Right cardiac atrium (tissue), 5 donors: ENCODE data around the gene COL6A2. TPM values are rescaled to one million over a fixed set of nuclear protein-coding genes. Genes with fewer than 3 reads are reported as not detected.

Source experiments
- ATAC-seq, 2 donors: fragments of 200-7000 bp; cut with Tn5 transposase; one replicate each; pipeline versions ENCODE4 v1.8.0 to v1.9.1; 2020; ENCODE audit warnings: moderate library complexity in 2 of 2, mild to moderate bottlenecking in 1 of 2
- DNase-seq, 3 donors: peaks; one replicate each; pipeline ENCODE4 v3.0.0-alpha.2; 2020
- H3K27ac ChIP-seq: one replicate; pipeline ENCODE4 v1.5.1; 2013; ENCODE audit warnings: mild to moderate bottlenecking, low read length, control low read depth, moderate library complexity
- H3K27me3 ChIP-seq: one replicate; pipeline ENCODE4 v1.6.1; 2013; ENCODE audit not compliant: control insufficient read depth, insufficient read depth
- H3K4me1 ChIP-seq: one replicate; pipeline ENCODE4 v1.6.1; 2013; ENCODE audit warnings: low read length; ENCODE audit not compliant: control insufficient read depth, insufficient read depth
- H3K4me3 ChIP-seq: one replicate; pipeline ENCODE4 v1.5.1; 2013; ENCODE audit warnings: low read length, control low read depth
- H3K9me3 ChIP-seq: one replicate; pipeline ENCODE4 v1.6.1; 2013; ENCODE audit warnings: low read length; ENCODE audit not compliant: control insufficient read depth
- WGBS: extraction: QIAGEN DNeasy Blood & Tissue Kit; methylation state at CpG from one replicate; pipeline ENCODE4 v1.1.7; 2013; 5-methylcytosine and 5-hydroxymethylcytosine counted together
- intact Hi-C, 4 donors: fragments of 100-400 bp; cut with DNase I; formaldehyde crosslinking; loops; one replicate each; pipeline versions ENCODE4 v1.11.0 to v1.14.0; 2022 to 2023
- polyA plus RNA-seq: library from polyadenylated mRNA; stranded (reverse); fragments of 200-250 nt; gene quantifications from one replicate; pipeline ENCODE4 v1.2.3, GENCODE V29; 2013
- total RNA-seq, 4 donors: library from RNA; stranded (reverse); fragmentation: NEBNext Ultra II Directional; extraction: Animal tissue kit (Norgen Biotek cat#: 25700); gene quantifications; one replicate each; pipeline ENCODE4 v1.2.1, GENCODE V29; 2021
- donor health status: healthy with polysubstance abuse.
- donor health status: DM: no; HTN: yes; CAD: no.
- donor health status: DM: no; HTN: no; CAD: no.
- donor health status: DM: no; HTN: yes; CAD: no; lungs with severe emphysema.
- donor health status: DM: yes; HTN: yes; CAD: no.

Gene COL6A2
- total and polyA plus RNA-seq, 5 donors, result 198 to 323 (median 226) TPM

DNA sequence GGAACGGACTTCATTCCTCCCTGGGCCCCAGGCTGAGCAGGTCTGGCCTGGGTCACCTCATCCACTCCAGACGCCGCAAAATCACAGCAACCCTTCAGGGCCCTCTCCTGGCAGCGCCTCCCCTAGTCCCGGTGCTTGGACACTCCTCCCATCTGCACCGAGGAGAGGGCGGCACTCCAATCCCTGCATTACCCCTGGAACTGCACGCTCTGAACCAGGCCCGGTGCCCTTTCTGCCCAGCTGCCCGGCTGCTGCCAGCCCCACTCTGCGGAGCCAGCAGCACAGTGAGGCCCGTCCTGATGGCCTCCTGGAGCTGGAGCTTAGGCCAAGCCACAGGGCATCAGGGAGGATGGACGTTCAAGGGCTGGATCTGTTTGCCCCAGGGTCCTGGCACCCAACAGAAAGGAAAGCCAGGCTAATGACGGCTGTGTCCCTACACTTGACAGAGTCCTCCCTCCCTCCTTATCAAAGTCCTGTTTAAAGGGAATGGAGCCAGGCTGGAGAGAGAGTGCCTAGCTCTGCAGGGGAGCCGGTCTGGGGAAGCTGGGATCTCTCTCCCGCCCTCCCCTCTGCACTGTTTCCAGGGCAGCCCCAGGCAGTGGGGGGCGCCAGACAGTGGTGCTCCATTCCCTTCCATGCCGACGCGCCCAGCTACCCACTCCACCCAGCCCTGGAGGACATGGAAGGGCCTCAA lies 12.7 kb downstream of the COL6A2 start:
- WGBS, result 60% methylated on average over 20 of the region's 20 CpGs
- intact Hi-C loops, result loop anchor here in 1 of 4 donors (10.0 kb wide), 1 partner anchor 106 kb away; no protein-coding TSS in a partner anchor
- peak; percentile 74 to 93 for ATAC-seq

DNA sequence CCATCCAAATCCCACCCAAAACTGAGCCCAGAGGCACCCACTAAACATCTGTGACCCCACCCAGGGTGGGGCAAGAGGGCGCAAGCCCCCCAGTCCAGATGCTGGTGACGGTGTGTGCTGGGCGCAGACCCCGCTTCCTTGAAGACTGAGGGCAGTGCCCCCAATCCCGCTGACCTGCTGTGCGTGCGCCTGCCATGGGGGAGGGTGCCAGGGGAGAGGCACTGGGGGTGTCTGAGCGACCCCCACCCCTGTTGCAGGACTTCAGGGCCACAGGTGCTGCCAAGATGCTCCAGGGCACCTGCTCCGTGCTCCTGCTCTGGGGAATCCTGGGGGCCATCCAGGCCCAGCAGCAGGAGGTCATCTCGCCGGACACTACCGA lies 13.3 kb downstream of the COL6A2 start:
- Histone ChIP-seq H3K27ac (no peak overlapping the region), H3K9me3 (no peaks in the 10 kb centered on the region), H3K4me1 (no peaks in the 10 kb centered on the region), H3K4me3 (no peak overlapping the region), H3K27me3 (no peaks in the 10 kb centered on the region)
- intact Hi-C loops, result loop anchor here in 1 of 4 donors (10.0 kb wide), 1 partner anchor 106 kb away; no protein-coding TSS in a partner anchor
- 89% methylated on average over 12 of the region's 12 CpGs for WGBS
- DNase-seq, result peak; percentile 27 to 60 (median 48)
- peak in 1 of 2 donors; percentile 7 for ATAC-seq

More for the DNA sequence above, 12.7 kb downstream of the COL6A2 start:
- no peaks in the 10 kb centered on the region for H3K4me1 ChIP-seq
- no peaks in the 10 kb centered on the region for H3K9me3 ChIP-seq
- H3K27ac ChIP-seq, result peak overlapping the region; percentile 75
- H3K4me3 ChIP-seq, result no peak overlapping the region
- DNase-seq, result peak; percentile 48 to 87 (median 79)
- no peaks in the 10 kb centered on the region for H3K27me3 ChIP-seq

DNA sequence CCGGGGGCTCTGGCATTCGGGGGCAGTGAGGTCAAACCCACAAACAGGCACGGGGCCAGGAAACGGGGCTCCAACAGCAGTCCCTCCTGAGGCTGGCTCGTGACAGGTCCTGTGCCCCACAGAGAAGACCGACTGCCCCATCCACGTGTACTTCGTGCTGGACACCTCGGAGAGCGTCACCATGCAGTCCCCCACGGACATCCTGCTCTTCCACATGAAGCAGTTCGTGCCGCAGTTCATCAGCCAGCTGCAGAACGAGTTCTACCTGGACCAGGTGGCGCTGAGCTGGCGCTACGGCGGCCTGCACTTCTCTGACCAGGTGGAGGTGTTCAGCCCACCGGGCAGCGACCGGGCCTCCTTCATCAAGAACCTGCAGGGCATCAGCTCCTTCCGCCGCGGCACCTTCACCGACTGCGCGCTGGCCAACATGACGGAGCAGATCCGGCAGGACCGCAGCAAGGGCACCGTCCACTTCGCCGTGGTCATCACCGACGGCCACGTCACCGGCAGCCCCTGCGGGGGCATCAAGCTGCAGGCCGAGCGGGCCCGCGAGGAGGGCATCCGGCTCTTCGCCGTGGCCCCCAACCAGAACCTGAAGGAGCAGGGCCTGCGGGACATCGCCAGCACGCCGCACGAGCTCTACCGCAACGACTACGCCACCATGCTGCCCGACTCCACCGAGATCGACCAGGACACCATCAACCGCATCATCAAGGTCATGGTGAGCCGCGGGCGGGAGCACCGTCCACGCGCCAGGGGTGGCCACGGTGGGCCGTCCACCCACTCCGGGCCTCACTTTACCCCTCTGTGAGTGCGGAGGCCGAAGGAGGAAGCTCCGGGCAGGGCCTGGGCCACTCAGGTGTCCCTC lies 14.2 kb downstream of the COL6A2 start:
- intact Hi-C loops, result loop anchor here in 1 of 4 donors (10.0 kb wide), 1 partner anchor 107 kb away; no protein-coding TSS in a partner anchor
- 95% methylated on average over 69 of the region's 69 CpGs for WGBS
- Histone ChIP-seq H3K9me3 (no peaks in the 10 kb centered on the region), H3K27ac (no peak overlapping the region), H3K4me3 (no peak overlapping the region), H3K4me1 (no peaks in the 10 kb centered on the region), H3K27me3 (no peaks in the 10 kb centered on the region)
- ATAC-seq (no peak), DNase-seq (peak; percentile 18 to 65 (median 56))

DNA sequence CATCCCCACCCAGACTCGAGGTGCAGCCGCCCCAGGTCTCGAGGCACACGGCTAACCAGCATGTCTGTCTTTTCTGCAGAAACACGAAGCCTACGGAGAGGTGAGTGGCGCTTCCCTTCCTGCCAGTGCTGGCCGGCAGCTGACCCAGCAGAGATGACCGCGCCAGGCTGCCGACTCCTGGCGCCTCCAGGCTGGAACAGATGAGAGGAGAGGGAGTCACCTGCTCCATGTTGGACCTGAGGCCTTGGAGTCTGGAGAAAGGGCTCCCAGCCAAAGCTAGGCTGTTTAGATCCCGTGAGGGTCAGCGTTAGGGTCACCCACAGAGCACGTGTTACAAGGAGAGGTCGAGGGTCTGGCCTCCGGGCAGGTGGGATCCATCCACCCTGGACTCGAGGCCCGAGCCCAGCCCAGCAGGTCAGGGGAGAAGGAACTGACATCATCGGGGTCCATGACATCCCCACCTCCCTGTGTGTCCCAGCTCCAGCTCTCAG lies 14.9 kb downstream of the COL6A2 start:
- Histone ChIP-seq H3K27ac (no peak overlapping the region), H3K9me3 (no peaks in the 10 kb centered on the region), H3K4me3 (no peak overlapping the region), H3K4me1 (no peaks in the 10 kb centered on the region), H3K27me3 (no peaks in the 10 kb centered on the region)
- 95% methylated on average over 20 of the region's 20 CpGs for WGBS
- ATAC-seq (no peak), DNase-seq (peak; percentile 10 to 38 (median 34))
- intact Hi-C loops, result loop anchor here in 1 of 4 donors (10.0 kb wide), 1 partner anchor 108 kb away; no protein-coding TSS in a partner anchor

DNA sequence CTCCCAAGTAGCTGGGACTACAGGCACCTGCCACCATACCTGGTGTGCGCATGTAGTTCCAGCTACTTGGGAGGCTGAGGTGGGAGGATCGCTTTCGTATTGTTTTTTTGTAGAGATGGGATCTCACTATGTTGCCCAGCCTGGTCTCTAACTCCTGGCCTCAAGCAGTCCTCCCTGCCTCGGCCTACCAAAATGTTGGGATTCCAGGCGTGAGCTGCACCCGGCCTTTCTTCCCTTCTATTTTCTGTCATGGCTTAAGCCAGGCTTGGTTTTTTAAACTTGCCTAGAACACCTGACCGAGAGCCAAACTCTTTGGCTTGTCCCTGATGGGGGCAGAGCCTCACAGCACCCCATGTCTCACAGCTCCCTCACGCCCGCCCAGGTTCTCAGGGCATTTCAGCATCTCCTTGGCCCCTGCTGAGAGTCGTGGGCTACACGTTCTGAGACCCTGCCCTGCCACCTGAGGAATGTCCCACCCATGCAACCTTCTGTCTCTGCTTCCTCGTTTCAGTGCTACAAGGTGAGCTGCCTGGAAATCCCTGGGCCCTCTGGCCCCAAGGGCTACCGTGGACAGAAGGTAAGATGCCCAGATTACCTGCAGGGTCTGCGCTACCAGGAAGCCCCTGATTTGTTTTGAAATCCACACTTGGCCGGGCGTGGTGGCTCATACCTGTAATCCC lies 15.7 kb downstream of the COL6A2 start:
- intact Hi-C loops, result loop anchor here in 1 of 4 donors (10.0 kb wide), 1 partner anchor 109 kb away; no protein-coding TSS in a partner anchor
- ATAC-seq (no peak), DNase-seq (peak in 2 of 3 donors; percentile 10 to 38)
- no peaks in the 10 kb centered on the region for H3K4me1 ChIP-seq
- no peak overlapping the region for H3K4me3 ChIP-seq
- no peaks in the 10 kb centered on the region for H3K9me3 ChIP-seq
- WGBS, result 95% methylated on average over 16 of the region's 16 CpGs
- H3K27me3 ChIP-seq, result no peaks in the 10 kb centered on the region
- H3K27ac ChIP-seq, result no peak overlapping the region

DNA sequence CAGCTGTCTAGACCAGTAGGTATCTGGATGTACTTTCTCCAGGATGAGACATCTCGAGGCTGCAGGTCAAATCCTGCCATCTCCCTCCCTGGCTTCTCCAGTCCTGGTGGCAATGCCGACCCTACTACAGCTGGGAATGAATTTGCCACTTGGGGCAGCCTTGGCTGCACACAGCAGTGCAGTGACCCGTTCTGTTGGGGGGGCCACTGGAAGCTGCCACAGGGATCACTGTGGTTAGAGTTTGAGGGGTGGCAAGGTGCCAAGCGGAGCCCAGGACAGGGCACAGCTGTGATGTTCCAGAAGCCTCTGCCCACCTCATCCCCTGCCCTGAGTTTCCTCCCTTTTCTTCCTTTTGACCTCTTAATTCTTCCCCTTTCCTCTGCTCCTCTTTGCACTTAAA lies 17.1 kb downstream of the COL6A2 start:
- Histone ChIP-seq H3K9me3 (no peaks in the 10 kb centered on the region), H3K4me1 (no peaks in the 10 kb centered on the region), H3K27ac (no peak overlapping the region), H3K27me3 (no peaks in the 10 kb centered on the region), H3K4me3 (no peak overlapping the region)
- 95% methylated on average over 4 of the region's 4 CpGs for WGBS
- DNase-seq, result peak; percentile 25 to 64 (median 27)
- intact Hi-C loops, result loop anchor here in 1 of 4 donors (10.0 kb wide), 1 partner anchor 110 kb away; no protein-coding TSS in a partner anchor
- no peak for ATAC-seq

DNA sequence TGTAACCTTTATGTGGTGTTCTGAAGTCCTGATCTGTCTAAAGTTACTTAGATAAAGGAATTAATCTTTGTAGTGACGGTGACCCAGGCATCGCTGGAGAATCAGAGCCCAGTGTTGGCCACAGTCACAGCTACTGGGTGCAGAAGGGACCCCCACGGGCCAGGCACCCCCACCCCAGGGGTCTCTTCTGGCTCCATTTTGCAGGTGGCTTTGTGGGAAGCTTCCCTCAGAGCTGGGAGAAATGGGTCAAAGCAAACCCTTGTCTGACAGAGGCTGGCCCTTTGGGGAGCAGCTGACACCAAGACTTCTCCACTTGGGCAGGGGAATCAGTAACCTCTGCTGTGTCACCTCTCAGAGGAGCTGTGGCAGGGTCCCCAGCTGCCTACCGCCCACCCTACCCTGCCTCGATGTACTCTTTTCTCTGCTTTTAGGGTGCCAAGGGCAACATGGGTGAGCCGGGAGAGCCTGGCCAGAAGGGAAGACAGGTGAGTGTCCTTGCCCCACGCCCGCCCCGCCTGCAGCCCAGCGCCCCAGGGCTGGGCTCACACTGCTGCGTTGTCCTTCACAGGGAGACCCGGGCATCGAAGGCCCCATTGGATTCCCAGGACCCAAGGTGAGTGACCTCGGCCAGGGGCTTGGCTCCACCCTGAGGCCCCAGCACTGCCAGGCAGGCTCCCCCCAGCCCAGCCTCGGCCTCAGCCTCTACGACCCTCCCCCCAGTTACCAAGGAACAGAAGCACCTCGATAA lies 17.7 kb downstream of the COL6A2 start:
- ATAC-seq (no peak), DNase-seq (peak; percentile 13 to 46 (median 45))
- intact Hi-C loops, result loop anchor here in 1 of 4 donors (10.0 kb wide), 1 partner anchor 111 kb away; no protein-coding TSS in a partner anchor
- Histone ChIP-seq H3K4me1 (no peaks in the 10 kb centered on the region), H3K27ac (no peak overlapping the region), H3K4me3 (no peak overlapping the region), H3K9me3 (no peaks in the 10 kb centered on the region), H3K27me3 (no peaks in the 10 kb centered on the region)
- WGBS, result 93% methylated on average over 17 of the region's 17 CpGs

DNA sequence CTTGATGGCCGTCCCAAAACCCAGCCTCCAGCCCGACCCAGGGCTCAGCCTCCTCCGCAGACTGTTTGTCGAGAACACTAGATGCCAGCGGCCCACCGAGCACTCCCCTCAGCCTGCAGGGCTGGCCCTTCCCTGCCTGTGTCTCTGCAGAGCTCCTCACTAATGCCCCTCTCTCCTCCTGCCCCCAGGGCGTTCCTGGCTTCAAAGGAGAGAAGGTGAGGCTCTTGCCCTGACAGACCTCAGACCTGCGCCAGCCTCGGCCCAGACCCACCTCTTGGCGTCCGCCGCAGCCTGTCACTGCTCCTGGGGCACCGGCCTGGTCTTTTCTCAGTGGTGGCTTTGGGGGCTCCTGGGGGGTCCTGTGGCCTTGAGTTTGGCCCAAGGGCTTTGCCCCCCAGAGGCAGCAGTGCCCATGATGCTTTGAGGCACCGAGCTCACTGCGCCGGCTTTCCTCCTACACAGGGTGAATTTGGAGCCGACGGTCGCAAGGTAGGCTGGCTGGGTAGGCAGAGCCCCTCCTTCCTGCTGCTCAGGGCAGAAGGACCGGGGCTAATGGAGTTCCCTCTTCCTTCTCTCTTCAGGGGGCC lies 18.4 kb downstream of the COL6A2 start:
- Histone ChIP-seq H3K4me3 (no peak overlapping the region), H3K4me1 (no peaks in the 10 kb centered on the region), H3K27me3 (no peaks in the 10 kb centered on the region), H3K9me3 (no peaks in the 10 kb centered on the region), H3K27ac (no peak overlapping the region)
- ATAC-seq (no peak), DNase-seq (peak; percentile 10 to 45 (median 39))
- WGBS, result 90% methylated on average over 20 of the region's 20 CpGs
- intact Hi-C loops, result loop anchor here in 1 of 4 donors (10.0 kb wide), 1 partner anchor 111 kb away; no protein-coding TSS in a partner anchor

DNA sequence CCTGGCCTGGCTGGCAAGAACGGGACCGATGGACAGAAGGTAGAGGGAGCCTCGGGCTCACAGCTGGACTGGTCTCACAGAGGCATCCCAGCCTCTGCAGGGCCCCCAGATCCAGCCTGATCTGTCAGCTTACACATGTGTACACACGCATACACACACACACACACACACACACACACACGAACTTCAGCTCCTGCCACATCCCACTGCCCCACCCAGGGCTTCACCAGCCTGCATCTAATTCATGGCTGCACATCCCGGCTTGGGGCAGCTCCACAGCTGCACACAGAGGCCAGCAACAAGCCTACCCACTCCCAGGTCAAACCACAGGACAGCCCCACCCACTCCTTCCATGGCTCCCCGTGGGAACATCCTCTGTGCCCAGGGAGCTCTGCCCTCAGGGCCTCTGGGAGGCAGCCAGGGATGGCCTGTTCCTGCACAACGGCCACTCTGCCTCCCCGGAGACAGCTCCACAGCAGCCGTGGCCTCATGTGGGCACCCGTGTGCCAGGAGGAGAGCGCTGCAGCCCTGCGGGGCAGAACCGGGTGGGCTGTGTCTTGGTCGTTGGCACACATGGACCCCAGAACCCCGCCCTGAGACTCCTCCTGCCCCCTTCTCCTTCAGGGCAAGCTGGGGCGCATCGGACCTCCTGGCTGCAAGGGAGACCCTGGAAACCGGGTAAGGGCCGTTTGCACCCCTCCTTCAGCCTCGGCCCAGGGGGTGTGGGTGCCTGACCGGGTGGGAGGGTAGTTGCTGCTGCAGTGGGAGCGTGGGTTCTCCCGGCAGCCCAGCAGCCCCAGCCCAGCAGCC lies 19.1 kb downstream of the COL6A2 start:
- Histone ChIP-seq H3K4me1 (no peaks in the 10 kb centered on the region), H3K27ac (no peak overlapping the region), H3K4me3 (no peak overlapping the region), H3K27me3 (no peaks in the 10 kb centered on the region), H3K9me3 (no peaks in the 10 kb centered on the region)
- ATAC-seq, result no peak
- DNase-seq, result peak; percentile 16 to 48 (median 38)
- 82% methylated on average over 24 of the region's 24 CpGs for WGBS
- intact Hi-C loops, result loop anchor here in 1 of 4 donors (10.0 kb wide), 1 partner anchor 112 kb away; no protein-coding TSS in a partner anchor
